ENCODE measurements around the gene RNF223.
A peak's percentile ranks its signal among the peaks of the same experiment; 100 is the strongest.

Gene RNF223

DNA sequence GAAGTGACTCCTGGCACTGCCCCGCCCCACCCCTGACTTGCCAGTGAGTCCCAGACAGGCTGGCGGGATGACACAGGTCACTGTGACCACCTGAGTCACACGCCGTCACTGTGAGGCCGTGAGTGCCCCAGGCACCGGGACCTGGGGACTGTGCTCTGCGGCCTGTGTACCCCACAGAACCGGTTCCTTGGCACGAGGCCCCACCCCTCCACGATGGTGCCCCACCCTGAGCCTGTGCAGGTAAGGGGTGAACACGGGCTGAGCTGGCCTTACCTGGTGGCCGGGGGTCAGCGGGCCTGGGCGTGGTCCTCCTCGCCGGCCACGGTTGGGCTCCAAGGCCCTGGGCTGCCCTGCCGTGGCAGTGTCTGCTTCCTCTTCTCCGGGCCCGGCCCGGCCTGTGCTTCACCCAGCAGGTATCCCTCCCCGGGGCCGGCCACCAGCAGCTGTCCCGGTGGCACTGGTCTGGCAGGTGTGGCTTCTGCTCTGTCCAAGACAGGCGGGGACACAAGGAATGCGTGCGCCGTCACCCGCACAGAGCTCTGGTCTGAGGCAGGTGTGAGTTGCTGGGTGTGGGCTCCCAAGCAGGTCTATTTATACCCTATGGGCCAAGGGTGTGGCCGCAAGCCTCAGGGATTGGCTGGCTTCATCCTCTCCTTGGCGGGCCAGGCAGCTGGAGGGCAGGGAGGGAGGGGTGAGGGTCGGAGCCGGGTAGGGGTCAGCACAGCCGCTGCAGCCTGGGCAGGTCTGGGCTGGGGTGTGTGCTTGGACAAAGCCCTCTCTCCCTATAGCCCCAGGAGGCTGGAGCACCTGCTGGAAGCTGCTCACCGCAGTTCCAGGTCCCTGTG is at the start of gene RNF223:
RNF223 (minus strand) TSS at position 564 of the 845 bp plus-strand sequence. CDS start 1,740 bp downstream, outside the sequence.
- H3K27ac Mint-ChIP-seq, result no peak within 1 kb of the TSS
- no peak for ATAC-seq (ENCODE audit: low read depth)
- peaks cover 4% of the 10 kb centered on the region for H3K27me3 Mint-ChIP-seq
- no peak within 1 kb of the TSS for H3K4me3 Mint-ChIP-seq
- no peaks in the 10 kb centered on the region for H3K36me3 Mint-ChIP-seq
- DNase-seq (ENCODE audit: low spot score in 2 of 2), result no peak
- H3K9me3 Mint-ChIP-seq, result no peaks in the 10 kb centered on the region
- peaks cover 7% of the 10 kb centered on the region for H3K4me1 Mint-ChIP-seq

DNA sequence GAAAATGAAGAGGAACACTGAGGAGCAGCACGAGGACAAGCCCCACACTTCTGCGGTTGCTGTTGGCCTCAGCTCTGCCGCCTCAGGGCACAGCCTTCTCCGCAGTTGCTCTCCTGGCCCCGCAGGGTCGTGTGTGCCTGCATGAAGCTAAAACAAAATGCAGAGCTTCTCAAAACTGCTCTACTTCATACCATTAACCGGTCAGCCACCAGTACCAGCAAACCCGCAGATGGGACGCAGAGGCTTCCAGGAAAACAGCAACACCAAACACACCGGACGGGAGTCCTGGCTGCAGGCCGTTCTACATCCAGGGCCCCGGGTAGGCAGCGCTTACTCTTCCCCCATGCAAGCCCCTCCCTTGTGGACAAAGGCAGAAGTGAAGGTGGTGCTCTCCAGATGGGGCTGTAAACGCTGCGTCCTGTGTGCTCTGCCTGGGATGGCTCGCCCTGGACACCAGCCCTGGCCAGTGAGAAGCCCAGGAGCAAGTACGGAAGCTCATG is 48.9 kb upstream of the RNF223 start:
- Mint-ChIP-seq H3K4me3 (no peak overlapping the region), H3K4me1 (peaks cover 13% of the 10 kb centered on the region), H3K9me3 (no peaks in the 10 kb centered on the region), H3K36me3 (no peaks in the 10 kb centered on the region), H3K27ac (peak overlapping the region; percentile 68), H3K27me3 (peaks cover 3% of the 10 kb centered on the region)
- ATAC-seq (ENCODE audit: low read depth) (peak; percentile 16), DNase-seq (ENCODE audit: low spot score in 2 of 2) (no peak)

DNA sequence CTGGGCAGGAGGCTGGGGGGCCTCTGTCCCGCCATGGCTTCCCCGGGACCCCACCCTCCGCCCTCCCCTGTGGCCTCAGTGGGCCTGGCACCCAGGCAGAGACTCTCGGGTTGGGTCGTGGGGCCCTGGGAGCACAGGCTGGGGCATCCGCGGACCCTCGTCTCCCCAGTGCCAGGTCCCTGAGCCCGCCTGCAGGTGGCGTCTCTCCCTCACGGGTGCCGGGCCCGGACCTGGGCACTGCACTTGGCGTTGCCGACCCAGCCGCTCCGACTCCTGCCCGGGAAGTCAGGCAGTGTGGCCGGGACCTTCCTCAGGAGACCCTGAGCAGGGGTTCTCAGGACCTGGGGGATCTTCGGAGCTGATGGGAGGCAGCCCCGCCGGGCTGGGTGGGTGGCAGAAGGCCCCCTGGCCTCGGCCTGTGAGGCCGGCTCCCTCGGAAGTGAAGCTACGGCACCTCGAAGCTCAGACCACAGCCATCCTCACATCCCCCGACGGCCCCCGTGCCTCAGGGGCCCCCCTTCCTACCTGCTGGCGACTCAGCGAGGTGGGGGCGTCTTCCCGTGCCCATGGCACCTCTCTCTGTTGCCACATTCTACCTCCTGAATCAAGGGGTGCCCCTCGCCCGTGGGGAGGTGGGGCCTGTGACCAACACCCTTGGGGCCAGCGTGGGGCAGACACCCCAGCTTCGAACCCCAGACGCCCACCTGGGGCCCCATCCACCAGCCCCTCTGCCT is 48.1 kb upstream of the RNF223 start:
- Mint-ChIP-seq H3K27ac (peak overlapping the region; percentile 68), H3K36me3 (no peaks in the 10 kb centered on the region), H3K4me3 (peak overlapping the region; percentile 43), H3K27me3 (peaks cover 3% of the 10 kb centered on the region), H3K9me3 (no peaks in the 10 kb centered on the region), H3K4me1 (peaks cover 13% of the 10 kb centered on the region)
- DNase-seq (ENCODE audit: low spot score in 2 of 2) (peak; percentile 91 to 93), ATAC-seq (ENCODE audit: low read depth) (peak; percentile 96)

DNA sequence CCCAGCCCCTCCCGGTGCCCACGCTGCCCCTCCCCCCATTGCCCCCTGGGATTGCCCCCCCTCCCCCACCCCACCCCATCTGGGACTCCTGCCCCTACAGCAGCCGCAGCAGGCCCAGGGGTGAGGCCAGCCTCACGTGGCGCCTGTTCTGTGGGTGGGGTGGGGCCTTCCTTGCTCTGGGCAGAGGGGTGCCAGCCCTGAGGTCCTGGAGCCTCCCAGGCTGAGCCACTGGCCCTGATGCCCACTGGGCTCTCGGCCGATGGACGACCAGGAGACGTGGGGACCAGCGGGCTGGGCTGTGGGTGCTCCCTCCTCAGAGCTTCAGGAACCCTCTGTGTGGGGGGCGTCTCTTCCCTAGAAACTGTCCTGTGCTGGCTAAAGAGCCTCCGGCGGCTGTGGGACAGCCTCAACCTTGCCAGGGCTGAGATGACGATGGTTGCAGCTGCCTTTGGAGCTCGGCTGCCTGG is 47.5 kb upstream of the RNF223 start:
- peak; percentile 37 for ATAC-seq (ENCODE audit: low read depth)
- H3K27me3 Mint-ChIP-seq, result peaks cover 3% of the 10 kb centered on the region

DNA sequence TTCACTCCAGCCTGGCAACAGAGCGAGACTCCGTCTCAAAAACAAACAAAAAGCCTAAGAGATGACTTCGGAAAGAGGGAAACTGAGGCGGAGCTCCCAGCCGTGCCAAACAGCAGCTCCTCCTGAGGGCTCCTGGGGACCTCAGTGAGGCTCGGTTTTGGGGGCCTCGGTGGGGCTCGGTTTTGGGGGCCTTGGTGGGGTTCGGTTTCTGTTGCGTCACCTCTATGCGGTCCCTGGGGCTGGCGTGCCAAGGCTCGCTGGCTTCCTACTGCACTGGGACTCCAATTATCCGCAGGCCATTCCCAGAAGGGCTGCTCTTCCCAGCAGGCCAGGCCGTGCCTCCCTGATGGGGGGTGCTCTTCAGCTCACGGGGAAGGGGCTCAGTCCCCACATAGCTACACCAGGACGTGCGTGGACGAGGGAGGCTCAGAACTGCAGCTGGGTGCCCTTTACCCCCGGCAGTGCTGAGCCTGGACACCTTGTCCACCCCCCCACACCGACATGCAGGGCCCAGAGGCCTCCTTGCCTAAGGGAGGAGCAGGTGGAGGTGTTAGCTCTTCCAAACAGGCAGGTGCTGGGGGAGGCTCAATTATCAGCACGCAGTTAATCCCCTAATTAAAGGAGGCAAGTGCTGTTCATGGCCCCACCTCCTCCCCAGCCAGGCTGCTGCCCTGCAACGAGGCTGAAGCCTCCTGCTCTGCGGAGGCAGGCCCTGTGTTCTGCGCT is 46.9 kb upstream of the RNF223 start:
- Mint-ChIP-seq H3K27ac (no peak overlapping the region), H3K4me3 (no peak overlapping the region), H3K27me3 (peaks cover 3% of the 10 kb centered on the region), H3K9me3 (no peaks in the 10 kb centered on the region), H3K36me3 (no peaks in the 10 kb centered on the region), H3K4me1 (peaks cover 9% of the 10 kb centered on the region)
- no peak for ATAC-seq (ENCODE audit: low read depth)
- DNase-seq (ENCODE audit: low spot score in 2 of 2), result no peak

More for the DNA sequence above, 47.5 kb upstream of the RNF223 start:
- Mint-ChIP-seq H3K9me3 (no peaks in the 10 kb centered on the region), H3K4me1 (peaks cover 9% of the 10 kb centered on the region), H3K27ac (peak overlapping the region; percentile 68), H3K4me3 (no peak overlapping the region), H3K36me3 (no peaks in the 10 kb centered on the region)
- no peak for DNase-seq (ENCODE audit: low spot score in 2 of 2)

DNA sequence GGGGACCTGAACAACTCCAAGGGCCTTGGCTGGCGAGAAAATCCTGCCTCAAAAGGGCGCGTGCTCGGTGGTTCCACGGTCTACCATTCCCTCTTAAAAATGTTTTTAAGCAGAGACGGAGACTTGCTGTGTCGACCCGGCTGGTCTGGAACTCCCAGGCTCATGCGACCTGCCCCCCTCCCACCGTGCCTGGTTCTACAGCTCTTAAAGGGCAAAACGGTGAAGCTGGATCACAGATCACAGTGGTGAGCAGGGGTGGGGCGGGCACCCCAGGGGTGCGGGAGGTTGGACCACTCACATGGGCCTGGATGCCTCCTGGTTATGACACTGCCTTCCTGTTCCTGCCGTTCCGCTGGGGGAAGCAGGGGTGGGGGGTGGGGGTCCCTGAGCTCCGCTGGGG is 46.0 kb upstream of the RNF223 start:
- ATAC-seq (ENCODE audit: low read depth) (no peak), DNase-seq (ENCODE audit: low spot score in 2 of 2) (no peak)
- Mint-ChIP-seq H3K9me3 (no peaks in the 10 kb centered on the region), H3K4me1 (peaks cover 9% of the 10 kb centered on the region), H3K27me3 (peaks cover 3% of the 10 kb centered on the region), H3K27ac (no peak overlapping the region), H3K36me3 (no peaks in the 10 kb centered on the region), H3K4me3 (no peak overlapping the region)

DNA sequence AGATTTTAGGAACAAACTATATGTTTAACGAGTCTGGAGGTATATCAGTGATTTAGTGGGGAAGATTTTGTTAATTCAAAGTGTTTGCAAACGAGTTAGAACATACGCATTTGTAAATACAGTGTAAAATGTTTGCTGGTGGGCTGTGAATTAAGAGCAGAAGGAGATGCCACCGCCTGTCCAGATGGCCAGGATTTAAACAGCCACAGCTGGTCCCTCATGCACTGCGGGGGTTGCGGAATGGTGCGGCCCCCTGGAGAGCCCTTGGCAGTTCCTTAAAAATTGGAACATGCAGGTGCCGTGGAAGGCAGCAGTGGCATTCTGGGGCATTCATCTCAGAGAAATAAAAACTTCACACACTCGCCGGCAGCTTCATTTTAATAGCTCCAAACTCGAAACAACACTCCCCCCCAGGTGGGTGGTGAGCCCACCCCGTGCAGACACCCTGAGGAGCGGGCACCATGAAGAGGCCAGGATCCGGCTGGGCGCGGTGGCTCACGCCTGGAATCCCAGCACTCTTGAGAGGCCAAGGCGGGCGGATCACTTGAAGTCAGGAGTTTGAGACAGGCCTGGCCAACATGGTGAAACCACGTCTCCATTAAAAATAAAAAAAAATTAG is 45.3 kb upstream of the RNF223 start:
- Mint-ChIP-seq H3K27ac (no peak overlapping the region), H3K4me3 (no peak overlapping the region), H3K9me3 (no peaks in the 10 kb centered on the region), H3K36me3 (no peaks in the 10 kb centered on the region), H3K4me1 (peaks cover 9% of the 10 kb centered on the region), H3K27me3 (peaks cover 3% of the 10 kb centered on the region)
- no peak for ATAC-seq (ENCODE audit: low read depth)
- DNase-seq (ENCODE audit: low spot score in 2 of 2), result no peak

DNA sequence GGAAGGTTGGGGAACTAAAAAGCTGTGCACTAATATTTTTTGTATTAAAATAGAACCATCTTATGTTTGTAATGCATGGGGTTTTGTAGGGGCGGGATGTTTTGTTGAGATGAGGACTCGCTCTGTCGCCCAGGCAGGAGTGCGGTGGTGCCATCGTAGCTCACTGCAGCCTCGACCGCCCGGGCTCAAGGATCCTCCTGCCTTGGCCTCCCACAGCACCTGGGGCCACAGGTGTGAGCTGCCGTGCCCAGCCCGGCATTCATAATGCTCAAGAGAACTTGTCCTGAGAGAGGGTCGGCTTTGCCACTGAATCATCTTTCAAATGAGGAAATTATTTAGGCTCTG is 44.7 kb upstream of the RNF223 start:
- ATAC-seq (ENCODE audit: low read depth), result no peak
- no peak overlapping the region for H3K27ac Mint-ChIP-seq
- H3K9me3 Mint-ChIP-seq, result no peaks in the 10 kb centered on the region
- H3K36me3 Mint-ChIP-seq, result no peaks in the 10 kb centered on the region
- H3K4me3 Mint-ChIP-seq, result no peak overlapping the region
- DNase-seq (ENCODE audit: low spot score in 2 of 2), result no peak
- H3K27me3 Mint-ChIP-seq, result peaks cover 3% of the 10 kb centered on the region
- peaks cover 6% of the 10 kb centered on the region for H3K4me1 Mint-ChIP-seq

DNA sequence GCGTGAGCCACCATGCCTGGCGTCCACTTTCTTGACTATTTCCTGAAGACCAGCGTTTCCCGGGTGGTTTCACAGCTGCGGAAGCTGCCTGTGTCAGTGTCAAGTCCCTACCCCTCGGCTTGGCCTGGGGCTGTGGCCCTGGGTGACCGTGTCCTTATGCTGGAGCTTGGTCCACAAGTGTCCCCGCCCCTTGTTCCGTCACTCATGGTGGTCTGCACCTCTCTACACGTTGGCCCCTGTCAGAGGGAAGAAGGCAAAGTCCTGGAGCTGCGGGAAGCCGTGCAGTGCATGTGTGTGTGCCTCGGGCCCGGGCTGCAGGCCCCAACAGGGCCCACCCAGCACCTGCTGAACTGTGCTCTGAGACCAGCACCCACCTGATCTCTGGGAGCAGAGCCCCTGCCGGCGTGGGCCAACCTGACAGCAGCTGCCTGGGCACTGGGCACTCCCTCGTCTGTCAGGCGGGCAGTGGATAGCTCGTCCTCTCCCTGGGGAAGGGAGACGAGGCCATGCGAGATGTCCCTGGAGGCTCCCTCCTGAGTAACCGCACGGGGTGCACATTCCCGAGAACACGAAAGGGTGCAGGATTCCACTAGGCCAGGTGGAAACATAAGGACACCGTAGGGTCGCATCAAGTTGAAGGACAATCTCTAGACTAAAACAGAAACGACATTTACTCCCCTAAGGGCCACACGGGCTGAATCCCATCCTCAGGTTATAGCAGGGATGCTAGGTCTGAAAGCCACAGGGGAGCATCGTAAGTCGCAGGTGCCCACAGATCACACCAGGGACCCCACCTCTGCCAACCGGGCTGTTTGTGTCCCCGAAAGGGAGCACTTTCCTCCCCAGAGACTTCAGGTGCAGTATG is 44.1 kb upstream of the RNF223 start:
- H3K27me3 Mint-ChIP-seq, result peaks cover 3% of the 10 kb centered on the region

DNA sequence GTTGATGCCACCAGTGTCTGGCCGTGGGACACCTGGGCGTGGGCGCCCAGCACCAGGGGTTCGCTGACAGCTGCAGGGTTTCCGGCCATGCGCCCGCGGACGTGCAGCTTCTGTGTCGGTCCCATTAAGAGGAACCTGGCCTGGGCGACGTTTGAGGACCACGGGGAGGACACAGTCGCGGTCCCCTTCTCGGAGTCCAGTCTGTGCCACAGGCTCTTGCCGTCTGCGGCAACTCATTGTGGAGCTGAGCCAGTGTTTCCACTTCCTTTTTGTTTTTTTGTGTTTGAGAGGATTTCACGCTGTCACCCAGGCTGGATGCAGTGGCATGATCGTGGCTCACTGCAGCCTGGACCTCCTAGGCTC is 43.3 kb upstream of the RNF223 start:
- Mint-ChIP-seq H3K27me3 (peaks cover 3% of the 10 kb centered on the region), H3K4me3 (peak overlapping the region; percentile 60), H3K27ac (no peak overlapping the region), H3K36me3 (peaks cover 10% of the 10 kb centered on the region), H3K4me1 (peaks cover 3% of the 10 kb centered on the region), H3K9me3 (peaks cover 6% of the 10 kb centered on the region)
- no peak for ATAC-seq (ENCODE audit: low read depth)
- no peak for DNase-seq (ENCODE audit: low spot score in 2 of 2)

More for the DNA sequence above, 44.1 kb upstream of the RNF223 start:
- ATAC-seq (ENCODE audit: low read depth), result no peak
- H3K4me3 Mint-ChIP-seq, result no peak overlapping the region
- H3K9me3 Mint-ChIP-seq, result peaks cover 2% of the 10 kb centered on the region
- H3K27ac Mint-ChIP-seq, result no peak overlapping the region
- no peaks in the 10 kb centered on the region for H3K4me1 Mint-ChIP-seq
- DNase-seq (ENCODE audit: low spot score in 2 of 2), result no peak
- H3K36me3 Mint-ChIP-seq, result peaks cover 3% of the 10 kb centered on the region

DNA sequence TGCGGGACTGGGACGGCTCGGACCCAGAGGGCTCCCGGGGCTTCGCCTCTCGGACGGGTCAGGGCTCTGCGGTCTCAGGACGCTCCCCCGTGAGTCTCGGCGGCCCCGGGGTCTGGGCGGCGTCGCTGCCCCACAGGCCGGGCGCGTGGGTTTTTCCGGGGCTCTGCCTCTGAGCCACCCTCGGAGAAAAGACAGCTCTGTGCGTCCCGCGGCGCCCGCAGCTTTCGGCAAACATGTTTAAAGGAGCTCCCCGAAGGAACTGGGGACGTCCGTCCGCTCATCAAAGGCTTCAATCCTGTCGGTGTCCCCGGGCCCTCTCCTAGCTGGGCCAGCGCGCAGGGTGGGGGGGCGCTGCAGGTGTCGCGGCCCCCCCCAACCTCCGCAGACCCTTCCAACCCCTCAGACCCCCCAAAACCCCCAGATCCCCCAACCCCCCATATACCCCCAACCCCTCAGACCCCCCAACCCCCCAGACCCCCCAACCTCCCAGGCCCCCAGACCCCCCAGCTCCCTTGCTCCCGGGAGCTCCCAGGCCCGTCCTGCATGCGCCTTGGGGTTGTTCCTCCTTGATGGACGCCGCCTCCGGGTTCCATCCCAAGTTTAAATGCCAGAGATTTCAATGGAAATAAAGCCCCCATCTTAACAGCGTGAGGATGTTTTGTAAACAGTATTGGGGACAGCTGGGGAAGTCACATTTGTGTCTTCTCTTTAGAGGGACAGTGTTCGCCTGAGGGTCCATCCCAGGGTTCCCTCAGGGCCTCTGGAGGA is 42.8 kb upstream of the RNF223 start:
- peak in 1 of 2 donors; percentile 33 for DNase-seq (ENCODE audit: low spot score in 2 of 2)
- Mint-ChIP-seq H3K4me3 (peak overlapping the region; percentile 63), H3K36me3 (peaks cover 14% of the 10 kb centered on the region), H3K4me1 (peaks cover 4% of the 10 kb centered on the region), H3K27ac (no peak overlapping the region), H3K27me3 (peaks cover 3% of the 10 kb centered on the region), H3K9me3 (peaks cover 7% of the 10 kb centered on the region)
- ATAC-seq (ENCODE audit: low read depth), result peak; percentile 2
